Medulla oblongata (tissue), 1 donor: ENCODE data around the gene FOXRED2.
"Not testable (repeated sequence)": the region's sequence is repeated elsewhere in the genome, so short reads cannot be mapped to it uniquely, and the experiment has no call there.

ENCODE experiments used
- DNase-seq: peaks from one replicate; pipeline ENCODE4 v3.0.0-alpha.2; 2015; ENCODE audit errors: extremely low spot score

FOXRED2 gene

DNA sequence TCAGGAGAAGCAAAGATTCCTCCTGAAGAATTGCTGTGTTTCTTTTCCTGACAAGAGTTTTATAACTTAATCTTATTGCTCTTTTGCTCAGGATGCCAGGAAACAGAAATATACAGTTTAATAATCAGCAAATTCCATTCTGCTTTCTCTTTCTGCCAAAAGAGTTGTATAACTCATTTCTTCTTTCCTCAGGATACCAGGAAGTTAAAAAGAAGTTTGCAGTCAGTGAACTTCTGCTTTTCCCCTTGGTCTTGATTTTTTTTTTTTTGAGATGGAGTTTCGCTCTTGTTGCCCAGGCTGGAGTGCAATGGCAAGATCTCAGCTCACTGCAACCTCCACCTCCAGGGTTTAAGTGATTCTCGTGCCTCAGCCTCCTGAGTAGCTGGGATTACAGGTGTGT is 13.1 kb upstream of the FOXRED2 start:
- not testable (repeated sequence) for DNase-seq

DNA sequence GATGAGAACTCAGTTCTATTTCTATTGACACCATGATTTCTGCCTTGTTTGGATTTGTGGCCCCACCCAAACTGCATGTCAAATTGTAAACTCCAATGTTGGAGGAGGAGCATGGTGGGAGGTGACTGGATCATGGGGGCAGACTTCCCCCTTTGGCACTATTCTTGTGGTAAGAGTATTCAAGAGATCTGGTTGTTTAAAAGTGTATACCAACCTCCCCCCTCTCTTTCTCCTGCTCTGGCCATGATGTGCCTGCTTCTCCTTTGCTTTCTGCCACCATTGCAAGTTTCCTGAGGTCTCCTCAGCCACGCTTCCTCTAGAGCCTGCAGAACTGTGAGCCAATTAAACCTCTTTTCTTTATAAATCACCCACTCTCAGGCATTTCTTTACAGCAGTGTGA is 7.9 kb upstream of the FOXRED2 start:
- DNase-seq: no peak

DNA sequence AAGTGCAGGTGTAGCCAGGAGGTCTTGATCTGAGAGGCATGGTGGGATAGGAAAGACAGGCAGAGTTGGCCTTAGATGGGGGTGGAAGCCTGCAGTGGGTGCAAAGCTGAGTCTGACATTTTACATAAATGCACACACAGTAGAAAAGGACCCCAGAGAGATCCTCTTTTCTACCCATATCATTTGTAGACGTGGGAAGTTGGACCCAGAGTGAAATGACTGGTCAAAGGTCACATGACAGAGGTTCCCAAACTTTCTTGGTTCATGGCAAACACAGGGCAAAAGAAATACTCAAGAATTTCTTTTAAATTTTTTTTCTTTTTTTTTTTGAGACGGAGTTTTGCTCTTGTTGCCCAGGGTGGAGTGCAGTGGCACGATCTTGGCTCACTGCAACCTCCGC is 6.2 kb upstream of the FOXRED2 start:
- no peak for DNase-seq

DNA sequence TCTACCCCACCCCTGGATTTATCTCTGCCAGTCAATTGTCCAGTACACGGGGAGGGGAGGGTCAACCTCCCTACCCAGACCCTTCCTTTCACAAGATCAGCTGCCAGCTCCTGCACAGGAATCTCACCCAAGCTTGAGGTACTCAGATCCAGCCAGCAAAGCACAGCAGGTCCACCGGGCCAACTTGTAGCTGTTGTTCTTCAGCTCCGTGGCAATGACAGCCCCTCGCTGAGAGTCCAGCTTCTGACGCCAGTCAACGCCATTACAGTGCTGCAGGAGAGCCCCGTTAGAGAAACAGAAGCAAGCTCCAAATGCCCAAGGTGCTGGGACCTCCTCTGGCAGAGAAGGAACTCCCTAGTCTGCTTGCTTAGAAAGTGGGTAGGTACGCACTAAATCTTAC is 5.5 kb upstream of the FOXRED2 start:
- no peak for DNase-seq

DNA sequence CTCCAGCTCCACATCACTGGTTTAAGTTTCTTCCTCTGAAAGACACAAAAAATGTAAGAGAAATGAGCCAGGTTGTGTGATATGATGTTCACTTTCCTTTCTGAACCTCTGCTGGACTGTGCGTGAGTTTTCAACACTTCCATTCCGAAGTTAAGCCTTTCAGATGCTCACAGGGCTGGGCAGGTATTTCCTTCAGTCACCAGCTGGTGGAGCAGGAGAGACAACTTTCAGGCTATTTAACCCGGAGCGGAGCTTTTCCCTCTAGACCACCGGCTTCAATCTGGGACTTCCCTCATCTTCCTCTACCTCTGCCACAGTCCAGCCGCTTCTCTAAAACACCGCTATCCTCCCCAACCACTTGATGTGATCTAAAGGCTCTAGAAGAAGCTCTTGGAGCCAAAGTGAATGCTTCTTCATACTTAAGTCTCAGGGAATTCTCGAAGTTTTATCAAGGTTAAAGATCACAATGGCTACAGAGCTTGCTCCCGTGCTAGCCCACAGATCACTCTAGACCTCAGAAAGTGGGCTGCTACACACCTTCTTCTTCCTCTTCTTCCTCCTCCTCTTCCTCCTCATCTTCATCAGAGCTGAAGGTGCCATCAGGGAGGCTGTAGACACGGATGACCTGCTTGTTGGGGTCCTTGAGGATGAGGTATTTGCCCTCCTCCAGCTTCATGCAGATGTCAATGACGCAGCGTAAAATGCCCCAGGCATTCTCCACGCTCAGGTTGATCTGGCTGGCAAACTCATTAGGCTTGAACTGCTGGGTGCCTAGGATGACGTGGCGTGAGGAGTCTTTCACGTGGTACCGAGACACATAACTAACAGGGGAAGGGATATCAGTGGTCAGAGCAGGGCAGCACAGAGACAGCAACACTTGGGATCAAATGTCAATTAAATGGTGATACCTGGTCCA is 4.4 kb upstream of the FOXRED2 start:
- peak; percentile 38 for DNase-seq

DNA sequence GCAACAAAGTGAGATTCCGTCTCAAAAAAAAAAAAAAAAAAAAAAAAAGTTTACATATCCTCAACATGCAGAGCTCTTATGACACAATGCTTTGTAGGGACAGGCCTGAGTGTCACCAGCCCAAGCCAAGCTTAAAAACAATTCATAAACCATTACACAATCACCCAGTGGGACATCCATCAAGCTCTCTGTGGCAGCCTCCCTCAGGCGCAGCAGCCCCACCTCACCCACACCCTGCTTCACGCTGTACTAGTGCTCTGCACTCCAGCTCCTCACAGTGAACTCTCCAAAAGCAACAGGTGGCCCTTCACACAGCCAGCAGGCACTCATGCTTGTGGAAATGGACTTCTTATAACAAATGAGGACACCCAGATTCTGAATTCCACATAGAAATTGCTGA is 3.5 kb upstream of the FOXRED2 start:
- no peak for DNase-seq

DNA sequence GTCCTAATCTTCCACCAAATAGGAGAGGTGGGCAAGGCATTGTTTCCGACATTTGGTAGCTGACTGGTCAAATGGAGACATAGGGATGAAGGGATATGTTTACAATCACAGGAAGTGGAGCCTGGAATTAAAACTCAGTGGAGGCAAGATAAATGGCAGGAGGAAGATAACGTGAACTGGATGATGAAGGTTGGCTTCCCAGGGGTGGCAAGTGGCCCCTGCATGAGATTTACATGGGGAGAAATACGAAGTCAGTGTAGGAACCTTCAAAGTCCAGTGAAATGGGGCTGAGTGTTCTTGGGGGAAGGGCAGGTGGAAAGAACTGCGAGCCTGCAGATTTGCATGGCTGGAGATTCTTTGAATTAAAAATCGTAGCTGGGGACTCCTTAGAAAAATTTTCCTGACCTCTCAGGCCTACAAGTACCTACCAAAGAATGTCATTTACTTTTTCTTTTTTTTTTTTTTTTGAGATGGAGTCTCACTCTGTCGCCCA is 724 bp upstream of the FOXRED2 start:
- no peak for DNase-seq

DNA sequence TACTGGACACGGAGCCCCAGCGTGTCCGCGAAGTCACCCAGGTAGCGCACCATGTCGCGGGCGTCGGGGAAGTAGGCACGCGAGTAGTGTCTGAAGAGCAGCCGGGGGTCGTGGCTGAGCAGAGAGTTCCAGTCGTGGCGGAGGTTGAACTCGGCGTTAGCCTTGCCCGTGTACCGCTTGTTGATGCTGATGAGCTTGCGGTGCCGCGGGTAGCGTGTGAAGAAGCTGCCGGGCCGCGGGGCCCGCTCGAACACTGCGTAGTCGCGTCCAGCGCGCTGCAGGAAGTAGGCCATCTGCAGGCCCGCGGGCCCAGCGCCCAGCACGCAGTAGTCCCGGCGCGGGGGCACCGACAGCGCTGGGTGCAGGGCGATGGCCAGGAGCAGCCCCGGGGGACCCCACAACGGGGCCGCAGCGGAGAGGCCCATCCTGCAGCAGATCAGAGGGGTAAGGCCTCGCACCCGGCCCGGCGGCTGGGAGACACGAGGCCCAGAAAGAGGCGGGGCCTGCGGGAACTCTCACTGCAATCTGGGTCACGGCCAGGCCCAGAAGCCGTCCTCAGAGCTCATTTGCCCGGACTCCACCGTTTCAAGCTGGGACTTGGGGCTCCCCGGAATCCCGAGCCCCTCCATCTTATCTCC is 723 bp downstream of the FOXRED2 start:
- DNase-seq: no peak

DNA sequence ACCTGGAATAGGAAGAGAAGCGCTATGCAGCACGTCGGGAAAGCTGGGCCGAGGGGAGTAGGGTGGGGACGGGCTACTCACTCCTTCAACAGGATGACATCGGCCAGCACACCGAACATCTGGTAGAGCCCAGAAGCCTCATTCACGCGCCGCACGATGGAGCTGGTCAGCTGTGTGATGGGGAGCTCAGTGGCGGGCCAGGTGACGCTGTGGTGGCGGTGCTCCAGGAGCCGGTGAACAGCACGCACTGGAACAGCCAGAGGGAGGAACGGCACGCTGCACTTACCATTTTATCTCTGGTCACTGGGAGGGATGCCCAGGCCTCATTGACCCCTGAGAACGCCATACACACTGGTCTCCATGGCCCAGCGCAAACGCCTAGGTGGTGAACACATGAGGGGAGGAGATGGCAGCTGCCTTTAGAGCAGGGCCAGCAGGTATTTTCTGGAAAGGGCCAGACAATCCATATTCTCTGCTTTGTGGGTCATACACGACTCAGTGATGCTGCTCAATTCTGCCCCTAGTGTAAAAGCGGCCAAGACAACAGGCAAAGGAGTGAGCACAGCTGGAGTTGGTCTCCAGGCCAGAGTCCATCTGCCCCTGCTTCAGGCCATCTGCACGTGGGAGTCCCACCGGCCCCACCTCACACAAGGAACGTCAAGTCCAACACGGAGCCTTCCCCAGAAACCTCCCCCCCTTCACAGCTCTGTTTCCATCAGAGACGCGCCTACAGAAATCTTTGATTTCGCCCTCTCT is 8.8 kb downstream of the FOXRED2 start:
- DNase-seq: no peak

DNA sequence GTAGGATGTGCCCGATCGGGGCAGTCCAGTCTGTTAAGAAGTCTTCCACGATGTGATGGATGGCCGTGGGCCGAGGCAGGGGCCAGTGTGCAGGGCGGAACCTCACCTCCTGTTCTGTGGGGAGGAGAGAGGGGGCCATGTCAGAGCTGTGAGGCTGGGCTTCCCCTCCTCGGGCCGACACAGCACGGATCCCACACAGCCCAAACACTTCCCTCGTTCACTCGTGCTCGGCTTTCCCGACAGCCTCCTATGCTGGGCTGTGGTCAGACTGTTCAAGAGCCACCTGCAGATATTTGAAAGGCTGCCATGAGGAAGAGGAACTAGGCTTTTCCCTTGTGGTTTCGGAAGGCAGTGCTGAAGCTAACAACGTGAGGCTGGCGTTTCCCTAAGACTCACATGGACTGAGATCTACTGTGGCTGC is 13.1 kb downstream of the FOXRED2 start:
- DNase-seq: peak; percentile 83

DNA sequence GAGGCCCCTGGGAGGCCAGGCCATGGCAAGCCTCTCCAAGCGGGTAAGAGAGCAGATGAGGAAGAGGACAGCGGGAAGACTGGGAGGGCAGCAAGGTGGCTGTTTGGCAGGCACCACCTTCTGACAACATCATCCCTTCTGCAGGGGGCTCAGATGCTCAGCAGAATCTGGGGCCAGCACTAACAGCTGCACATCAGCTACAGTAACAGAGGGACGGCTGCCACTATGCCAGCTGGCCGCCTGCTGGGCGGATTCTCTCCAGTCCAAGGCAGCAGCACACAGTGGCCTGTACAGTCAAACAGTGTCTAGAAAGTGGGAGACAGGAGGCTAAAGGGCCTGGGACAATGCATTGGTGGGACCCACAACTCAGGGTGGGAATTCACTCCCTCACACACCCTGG is 14.7 kb downstream of the FOXRED2 start:
- no peak for DNase-seq

DNA sequence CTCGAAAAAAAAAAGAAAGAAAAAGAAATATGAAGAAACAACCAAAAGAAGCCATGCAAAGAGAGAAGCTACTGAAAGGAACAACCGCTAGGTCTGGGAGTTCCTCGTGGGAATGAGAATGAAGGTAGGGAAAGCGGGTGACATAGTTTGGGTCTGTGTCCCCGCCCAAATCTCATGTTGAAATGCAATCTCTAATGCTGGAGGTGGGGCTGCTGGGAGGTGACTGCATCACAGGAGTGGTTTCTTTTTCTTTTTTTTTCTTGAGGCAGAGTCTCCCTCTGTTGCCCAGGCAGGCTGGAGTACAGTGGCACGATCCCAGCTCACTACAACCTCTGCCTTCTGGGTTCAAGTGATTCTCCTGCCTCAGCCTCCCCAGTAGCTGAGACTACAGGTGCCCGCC is 15.7 kb downstream of the FOXRED2 start:
- no peak for DNase-seq

DNA sequence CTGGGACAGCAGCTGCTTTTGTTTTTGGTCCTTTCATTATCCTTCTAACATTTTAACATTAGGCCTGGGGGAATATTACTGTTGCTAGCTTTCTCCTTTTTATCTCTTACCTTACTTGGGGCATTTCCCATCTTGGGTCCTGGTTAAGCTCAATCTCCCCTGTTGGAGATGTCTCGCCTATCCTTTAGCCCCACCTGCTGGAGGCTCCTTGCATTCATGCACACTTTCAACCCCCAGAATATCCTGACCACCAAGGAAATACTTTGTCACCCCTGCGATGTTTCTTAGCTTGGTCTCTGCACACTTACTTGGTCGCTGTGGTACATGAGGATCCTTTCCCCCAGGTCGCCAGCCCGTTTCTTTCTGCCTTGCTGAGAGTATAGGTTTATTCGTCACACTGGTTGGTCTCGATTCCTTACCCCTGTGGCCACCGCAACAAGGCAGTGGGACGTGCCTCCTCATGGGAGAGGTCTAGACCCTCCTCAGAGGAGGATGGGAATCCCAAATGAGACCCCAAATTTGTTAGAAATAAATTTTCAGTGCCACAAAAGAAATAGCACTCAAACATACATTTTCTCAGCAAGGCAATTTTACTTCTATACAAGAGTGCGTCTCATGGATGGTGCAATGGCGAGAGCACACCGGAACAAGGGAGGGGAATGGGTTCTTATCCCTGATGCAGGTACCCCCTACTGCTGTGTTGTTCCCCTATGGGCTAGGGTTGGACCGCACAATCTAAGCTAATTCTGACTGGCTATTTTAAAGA is 20.0 kb downstream of the FOXRED2 start:
- no peak for DNase-seq

DNA sequence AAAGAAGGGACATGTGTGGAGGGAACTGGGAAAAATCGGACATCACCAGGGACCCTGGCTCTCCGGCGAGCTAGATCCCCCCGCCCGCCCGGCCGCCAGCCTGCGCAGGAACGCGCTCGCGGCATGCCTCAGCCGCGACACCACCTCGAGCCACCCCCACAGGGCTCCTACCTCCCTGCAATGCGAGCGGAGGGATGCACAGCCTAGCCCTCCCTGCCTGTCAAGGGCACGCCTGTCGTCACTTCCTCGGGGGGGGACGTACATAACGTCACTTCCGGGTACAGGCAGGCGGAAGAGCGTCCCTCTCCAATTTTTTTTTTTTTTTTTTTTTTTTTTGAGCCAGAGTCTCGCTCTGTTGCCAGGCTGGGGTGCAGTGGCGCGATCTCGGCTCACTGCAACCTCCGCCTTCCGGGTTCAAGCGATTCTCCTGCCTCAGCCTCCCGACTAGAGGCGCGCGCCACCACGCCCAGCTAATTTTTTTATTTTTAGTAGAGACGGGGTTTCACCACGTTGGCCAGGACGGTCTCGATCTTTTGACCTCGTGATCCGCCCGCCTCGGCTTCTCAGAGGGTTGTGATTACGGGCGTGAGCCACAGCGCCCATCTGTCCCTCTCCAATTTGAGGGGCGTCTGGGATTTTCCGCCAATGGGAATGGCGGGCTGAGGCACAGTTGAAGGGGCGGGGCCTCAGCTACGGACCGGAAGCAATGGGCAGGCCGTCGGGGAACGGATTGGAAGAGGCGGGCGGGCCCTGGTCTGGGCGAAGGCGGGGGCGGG is 25.3 kb downstream of the FOXRED2 start, which contains the start of gene TXN2:
Gene TXN2 (minus strand): TSS at position 248 of the 776 bp plus-strand sequence. CDS start 803 bp downstream, outside the sequence.
- DNase-seq: peak; percentile 96

DNA sequence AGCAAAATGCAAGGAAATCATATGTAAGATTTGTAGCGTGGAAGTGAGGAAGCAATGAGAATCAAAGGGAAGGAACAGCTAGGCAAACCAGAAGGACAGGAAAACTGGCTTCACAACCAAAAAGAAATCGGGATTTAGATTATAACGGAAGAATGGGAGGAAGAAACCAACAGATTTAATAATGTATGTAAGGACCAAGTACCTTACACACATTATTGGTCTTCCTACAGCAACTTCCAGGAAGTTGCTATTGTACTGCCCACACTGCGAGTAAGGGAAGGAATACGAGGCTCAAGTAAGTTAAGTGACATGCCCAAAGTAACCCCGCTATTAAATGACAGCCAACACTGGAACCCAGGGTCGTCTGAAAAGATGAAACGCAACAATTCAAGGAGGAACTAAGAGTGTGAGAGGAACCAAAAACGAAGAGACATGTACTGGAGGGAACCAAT is 25.9 kb downstream of the FOXRED2 start:
- no peak for DNase-seq

DNA sequence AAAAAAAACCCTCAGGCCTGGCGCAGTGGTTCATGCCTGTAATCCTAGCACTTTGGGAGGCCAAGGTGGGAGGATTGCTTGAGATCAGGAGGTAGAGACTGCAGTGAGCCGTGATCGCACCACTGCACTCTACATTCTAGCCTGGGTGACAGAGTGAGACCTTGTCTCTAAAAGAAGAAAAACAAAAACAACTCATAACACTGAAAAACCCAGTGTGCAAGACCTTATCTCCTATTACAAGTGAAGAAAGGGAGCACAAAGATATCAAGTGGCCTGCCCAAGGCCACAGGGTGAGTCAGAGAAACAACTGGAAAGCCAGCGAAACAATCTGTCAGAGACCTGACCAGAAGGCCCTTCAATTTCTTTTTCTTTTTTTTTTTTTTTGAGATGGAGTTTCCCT is 27.9 kb downstream of the FOXRED2 start:
- no peak for DNase-seq

DNA sequence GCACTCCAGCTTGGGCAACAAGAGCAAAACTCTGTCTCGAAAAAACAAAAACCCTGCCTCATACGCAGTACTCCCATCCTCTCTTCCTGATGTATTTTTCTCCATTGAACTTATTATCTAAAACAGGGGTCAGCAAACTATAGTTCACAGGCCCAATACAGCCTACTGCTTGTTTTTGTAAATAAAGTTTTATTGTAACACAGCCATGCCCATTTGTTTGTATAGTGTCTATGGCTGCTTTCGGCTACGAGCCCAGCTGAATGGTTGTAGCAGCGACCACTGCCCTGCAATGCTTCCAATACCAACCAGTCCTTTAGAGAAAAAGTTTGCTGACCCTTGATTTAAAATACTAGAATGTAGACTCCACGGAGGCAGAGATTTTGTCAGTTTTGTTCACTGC is 31.5 kb downstream of the FOXRED2 start:
- DNase-seq: no peak

DNA sequence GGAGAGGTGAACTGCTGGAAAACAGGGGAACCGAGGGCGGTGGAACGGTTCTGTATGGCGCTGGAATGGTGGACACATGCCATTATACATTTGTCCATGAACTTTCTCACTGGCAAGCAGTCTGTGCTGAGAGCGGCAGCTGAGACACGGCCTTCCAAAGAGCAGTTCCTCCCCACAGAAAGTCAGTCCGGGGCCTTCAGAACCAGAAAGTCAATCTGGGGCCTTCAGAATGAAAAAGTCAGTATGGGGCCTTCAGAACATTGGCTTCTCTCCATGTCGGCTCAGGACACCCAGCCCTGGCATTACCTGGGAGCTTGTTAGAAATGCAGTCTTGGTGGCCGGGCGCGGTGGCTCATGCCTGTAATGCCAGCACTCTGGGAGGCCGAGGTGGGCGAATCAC is 34.2 kb downstream of the FOXRED2 start:
- DNase-seq: no peak

DNA sequence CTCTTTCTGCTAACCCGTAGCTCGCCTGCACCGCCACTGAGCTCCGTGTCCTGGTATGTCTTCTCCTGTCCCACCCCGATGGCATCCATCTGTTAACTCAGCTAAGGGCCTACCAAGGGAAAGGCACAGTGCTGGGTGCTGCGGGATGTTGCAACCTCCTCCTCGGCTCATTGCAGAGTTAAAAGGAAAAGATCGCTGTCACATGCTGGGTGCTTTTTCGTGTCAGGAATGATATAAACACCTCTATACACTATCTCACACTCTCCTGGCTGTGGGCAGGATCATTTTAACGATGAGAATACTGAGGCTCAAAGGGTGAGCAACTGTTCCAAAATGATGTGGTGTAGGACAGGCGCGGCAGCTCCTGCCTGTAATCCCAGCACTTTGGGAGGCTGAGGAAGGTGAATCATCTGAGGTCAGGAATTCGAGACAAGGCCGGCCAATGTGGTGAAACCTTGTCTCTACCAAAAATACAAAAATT is 35.5 kb downstream of the FOXRED2 start:
- DNase-seq: no peak

DNA sequence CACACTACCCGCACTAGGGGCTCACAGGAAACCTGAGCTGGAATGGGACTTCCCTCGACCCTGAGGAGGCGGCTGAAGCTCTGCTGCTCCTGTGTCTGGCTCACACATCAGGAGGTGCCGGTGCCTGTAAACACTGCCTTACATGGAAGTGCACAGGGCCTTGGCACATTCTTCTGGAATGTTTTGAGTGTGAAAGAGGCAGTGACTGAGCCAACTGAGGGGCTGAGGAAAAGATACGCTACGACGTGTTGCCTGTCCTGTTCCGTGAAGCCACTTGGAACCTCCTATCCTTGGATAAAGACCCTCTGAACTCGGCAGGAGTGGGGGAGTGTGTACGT is 35.9 kb downstream of the FOXRED2 start:
- DNase-seq: no peak
